Effector memory CD8-positive, alpha-beta T cell (primary cell): ENCODE measurements around the gene PAQR8.
"Not testable (repeated sequence)": the region's sequence is repeated elsewhere in the genome, so short reads cannot be mapped to it uniquely, and the experiment has no call there.

Source experiments
- ATAC-seq: fragments of 150-1000 bp; cut with Tn5 transposase; replicated peaks from 2 replicates; pipeline ENCODE4 v1.10.0; 2021; ENCODE audit warnings: mild to moderate bottlenecking, moderate library complexity
- DNase-seq, 3 experiments: peaks; one replicate each; pipeline ENCODE4 v3.0.0; 2021
- H3K27ac Mint-ChIP-seq, 2 donors: one replicate each; pipeline ENCODE4 v1.8.0; 2022; ENCODE audit warnings: mild to moderate bottlenecking in 2 of 2, mixed read lengths in 2 of 2, moderate library complexity in 2 of 2
- H3K27me3 Mint-ChIP-seq, 2 donors: one replicate each; pipeline ENCODE4 v1.8.0; 2022; ENCODE audit warnings: mixed read lengths in 2 of 2
- H3K36me3 Mint-ChIP-seq: one replicate; pipeline ENCODE4 v1.8.0; 2022; ENCODE audit warnings: mild to moderate bottlenecking, moderate library complexity, mixed read lengths; ENCODE audit not compliant: insufficient read depth
- H3K4me1 Mint-ChIP-seq, 2 donors: one replicate each; pipeline ENCODE4 v1.8.0; 2022; ENCODE audit warnings: low read depth in 2 of 2, mixed read lengths in 2 of 2
- H3K4me3 Mint-ChIP-seq, 2 donors: one replicate each; pipeline ENCODE4 v1.8.0; 2022; ENCODE audit warnings: mild to moderate bottlenecking in 2 of 2, mixed read lengths in 2 of 2, moderate library complexity in 2 of 2
- H3K9me3 Mint-ChIP-seq, 2 donors: one replicate each; pipeline ENCODE4 v1.8.0; 2022; ENCODE audit warnings: mixed read lengths in 2 of 2

Gene PAQR8

GRCh38 chr6:52374247-52374646 is 12.3 kb downstream of the PAQR8 start:
- DNase-seq = no peak
- Mint-ChIP-seq H3K4me3 (no peak overlapping the region), H3K9me3 (peaks cover 2 to 11% of the 10 kb centered on the region in 2 donors), H3K4me1 (peaks cover 29 to 77% of the 10 kb centered on the region in 2 donors), H3K36me3 (peaks cover 6% of the 10 kb centered on the region), H3K27ac (peak overlapping the region; percentile 55 to 74), H3K27me3 (no peaks in the 10 kb centered on the region)
- ATAC-seq = no peak

DNA sequence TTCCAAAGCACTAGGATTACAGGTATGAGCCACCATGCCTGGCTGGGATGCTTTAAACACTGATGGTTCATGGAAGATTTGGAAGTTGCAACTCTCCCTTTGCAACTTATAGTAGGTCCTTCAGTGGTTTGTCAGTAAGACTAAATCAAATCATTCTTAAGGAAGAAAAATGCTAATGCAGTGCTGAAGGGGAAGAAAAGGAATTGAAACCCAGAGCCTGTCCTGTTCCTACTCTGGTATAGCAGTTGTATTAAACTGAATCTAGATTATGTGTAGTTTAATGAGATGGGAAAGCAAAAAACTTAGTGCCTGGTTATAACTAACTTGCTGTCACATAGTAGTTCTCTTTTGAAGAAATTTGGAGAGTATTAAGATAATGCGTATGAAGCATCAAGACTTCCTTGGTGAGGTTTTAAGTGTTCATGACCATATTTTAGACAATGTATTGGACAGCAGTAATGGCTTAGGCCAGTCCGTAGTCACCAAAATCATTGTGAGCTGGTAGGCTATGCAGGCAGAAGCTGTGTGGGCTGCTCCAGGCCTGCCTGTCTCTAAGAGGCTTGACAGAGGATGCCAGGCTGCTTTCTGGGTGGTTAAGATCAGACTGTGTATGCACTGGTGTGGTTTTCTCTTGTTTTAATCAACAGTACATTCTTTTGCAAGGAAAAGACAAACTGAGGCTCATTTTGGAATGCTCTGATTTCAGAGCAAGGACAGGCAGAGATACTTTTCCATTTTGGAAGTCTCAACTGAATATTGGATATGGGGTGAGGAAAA is 14.0 kb downstream of the PAQR8 start:
- Mint-ChIP-seq H3K36me3 (peaks cover 6% of the 10 kb centered on the region), H3K27ac (peak overlapping the region; percentile 36 to 55), H3K27me3 (no peaks in the 10 kb centered on the region), H3K4me3 (peak overlapping the region in 1 of 2 donors; percentile 21), H3K9me3 (peaks cover 2 to 11% of the 10 kb centered on the region in 2 donors), H3K4me1 (peaks cover 31 to 72% of the 10 kb centered on the region in 2 donors)
- DNase-seq (no peak), ATAC-seq (peak; percentile 63)

DNA sequence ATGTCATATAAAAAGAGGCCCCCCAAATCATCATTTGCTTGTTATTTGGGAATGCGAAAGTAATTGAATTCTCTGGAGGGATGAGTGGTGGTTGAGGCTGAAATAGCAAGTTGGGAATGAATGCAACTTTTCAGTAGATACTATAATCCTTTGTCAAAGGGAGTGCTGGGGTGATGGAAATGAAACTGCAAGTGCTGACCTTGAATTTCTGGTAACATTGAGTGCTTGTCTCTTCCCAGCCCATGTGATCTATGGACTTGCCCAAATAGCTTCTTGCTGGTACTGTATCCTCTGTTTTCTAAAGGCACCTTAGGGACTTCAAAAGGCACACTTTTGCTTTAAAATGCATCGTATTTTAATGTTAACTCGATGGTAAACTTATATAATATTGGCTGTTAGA is 14.8 kb downstream of the PAQR8 start:
- peaks cover 6% of the 10 kb centered on the region for H3K36me3 Mint-ChIP-seq
- DNase-seq (no peak), ATAC-seq (no peak)
- peak overlapping the region; percentile 21 to 43 for H3K4me3 Mint-ChIP-seq
- H3K27ac Mint-ChIP-seq = peak overlapping the region; percentile 38 to 72
- H3K4me1 Mint-ChIP-seq = peaks cover 31 to 77% of the 10 kb centered on the region in 2 donors
- H3K9me3 Mint-ChIP-seq = peaks cover 2 to 11% of the 10 kb centered on the region in 2 donors
- H3K27me3 Mint-ChIP-seq = no peaks in the 10 kb centered on the region

- DNase-seq = no peak
- Mint-ChIP-seq H3K27ac (peak overlapping the region; percentile 38 to 92), H3K9me3 (peaks cover 2 to 11% of the 10 kb centered on the region in 2 donors), H3K4me3 (peak overlapping the region; percentile 34 to 43), H3K4me1 (peaks cover 33 to 68% of the 10 kb centered on the region in 2 donors), H3K36me3 (peaks cover 6% of the 10 kb centered on the region), H3K27me3 (no peaks in the 10 kb centered on the region)
- ATAC-seq = peak; percentile 22
Observed at GRCh38 chr6:52377538-52378221, 15.7 kb downstream of the PAQR8 start.

DNA sequence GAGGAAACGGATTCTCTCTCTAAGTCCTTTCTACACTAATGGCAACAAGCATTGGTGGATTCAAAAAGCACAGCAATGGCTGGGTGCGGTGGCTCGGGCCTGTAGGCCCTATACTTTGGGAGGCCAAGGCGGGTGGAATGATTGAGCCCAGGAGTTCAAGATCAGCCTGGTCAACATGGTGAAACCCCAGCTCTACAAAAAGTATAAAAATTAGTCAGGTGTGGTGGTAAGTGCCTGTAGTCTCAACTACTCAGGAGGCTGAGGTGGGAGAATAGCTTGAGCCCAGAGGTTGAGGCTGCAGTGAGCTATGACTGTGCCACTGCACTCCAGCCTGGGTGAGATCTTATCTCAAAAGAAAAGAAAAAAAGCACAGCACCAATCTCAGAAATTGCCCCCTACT is 19.3 kb downstream of the PAQR8 start:
- no peaks in the 10 kb centered on the region for H3K9me3 Mint-ChIP-seq
- peaks cover 3% of the 10 kb centered on the region for H3K36me3 Mint-ChIP-seq
- no peaks in the 10 kb centered on the region for H3K27me3 Mint-ChIP-seq
- peaks cover 25 to 57% of the 10 kb centered on the region in 2 donors for H3K4me1 Mint-ChIP-seq
- DNase-seq (no peak), ATAC-seq (no peak)
- no peak overlapping the region for H3K27ac Mint-ChIP-seq
- H3K4me3 Mint-ChIP-seq = no peak overlapping the region

DNA sequence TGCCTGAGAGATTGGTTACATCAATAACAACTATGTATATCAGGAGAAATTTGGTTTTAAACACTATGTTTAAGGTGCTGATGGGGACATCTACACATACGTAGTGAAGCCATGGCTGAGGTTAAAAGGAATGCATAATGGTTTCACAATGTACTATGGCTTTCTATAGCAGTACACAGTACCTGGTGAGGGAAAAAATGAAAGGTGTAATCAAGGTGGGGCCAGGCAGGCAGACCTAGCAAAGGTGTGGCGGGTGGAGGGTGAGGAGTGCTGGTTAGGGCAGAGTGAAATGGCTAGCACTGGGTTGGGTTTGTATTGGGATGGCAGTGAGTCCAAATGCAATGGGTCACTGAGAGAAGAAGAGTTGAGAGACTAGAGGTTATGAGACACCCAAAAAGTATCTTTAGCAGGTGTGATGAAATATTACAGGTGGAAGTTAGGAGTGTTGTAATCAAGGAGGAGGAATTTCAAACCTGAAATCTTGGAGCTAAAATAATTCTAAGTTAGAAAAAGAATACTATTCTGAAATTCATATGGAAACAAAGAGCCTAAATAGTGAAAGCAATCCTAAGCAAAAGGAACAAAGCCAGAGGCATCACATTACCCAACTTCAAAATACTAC is 22.3 kb downstream of the PAQR8 start:
- Mint-ChIP-seq H3K4me1 (peaks cover 17 to 46% of the 10 kb centered on the region in 2 donors), H3K4me3 (no peak overlapping the region), H3K36me3 (peaks cover 2% of the 10 kb centered on the region), H3K9me3 (no peaks in the 10 kb centered on the region), H3K27me3 (no peaks in the 10 kb centered on the region), H3K27ac (peak overlapping the region; percentile 61 to 86)
- DNase-seq (no peak), ATAC-seq (no peak)

GRCh38 chr6:52385074-52385473 is 23.1 kb downstream of the PAQR8 start:
- no peak for DNase-seq
- Mint-ChIP-seq H3K9me3 (no peaks in the 10 kb centered on the region), H3K27me3 (no peaks in the 10 kb centered on the region), H3K4me3 (no peak overlapping the region), H3K27ac (peak overlapping the region in 1 of 2 donors; percentile 86), H3K4me1 (peaks cover 22 to 51% of the 10 kb centered on the region in 2 donors), H3K36me3 (peaks cover 8% of the 10 kb centered on the region)
- no peak for ATAC-seq

GRCh38 chr6:52388119-52388518 is 26.2 kb downstream of the PAQR8 start:
- not testable (repeated sequence) for H3K9me3 Mint-ChIP-seq, ATAC-seq, DNase-seq, H3K27me3 Mint-ChIP-seq, H3K4me3 Mint-ChIP-seq
- Mint-ChIP-seq H3K4me1 (peaks cover 43 to 65% of the 10 kb centered on the region in 2 donors), H3K36me3 (peaks cover 13% of the 10 kb centered on the region), H3K27ac (peak overlapping the region; percentile 92 to 96)

- Mint-ChIP-seq H3K9me3 (no peaks in the 10 kb centered on the region), H3K4me3 (peak overlapping the region in 1 of 2 donors; percentile 85), H3K27ac (peak overlapping the region; percentile 92 to 96), H3K27me3 (no peaks in the 10 kb centered on the region), H3K4me1 (peaks cover 48 to 69% of the 10 kb centered on the region in 2 donors), H3K36me3 (peaks cover 13% of the 10 kb centered on the region)
- DNase-seq (no peak), ATAC-seq (no peak)
Observed at GRCh38 chr6:52388790-52389189, 26.8 kb downstream of the PAQR8 start.

DNA sequence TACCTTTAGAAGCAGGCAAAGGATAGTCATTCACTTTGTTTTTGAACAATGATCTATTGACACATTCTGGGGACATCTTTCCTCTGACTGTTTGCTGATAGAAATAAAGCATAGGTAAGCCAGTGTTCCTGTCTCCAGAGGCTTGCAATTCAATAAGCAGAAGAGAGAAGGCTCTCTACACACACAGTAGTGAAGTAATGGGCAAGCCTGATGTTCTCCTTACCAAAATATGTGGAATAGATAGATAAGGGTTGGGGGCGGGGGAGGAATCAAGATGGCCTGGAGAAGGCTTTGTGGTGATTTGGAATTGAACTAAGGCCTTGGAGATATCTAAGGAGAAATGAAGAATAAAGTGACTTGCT is 27.3 kb downstream of the PAQR8 start:
- ATAC-seq (no peak), DNase-seq (no peak)
- peak overlapping the region; percentile 92 to 96 for H3K27ac Mint-ChIP-seq
- H3K4me3 Mint-ChIP-seq = peak overlapping the region; percentile 82 to 85
- peaks cover 49 to 69% of the 10 kb centered on the region in 2 donors for H3K4me1 Mint-ChIP-seq
- H3K27me3 Mint-ChIP-seq = no peaks in the 10 kb centered on the region
- peaks cover 13% of the 10 kb centered on the region for H3K36me3 Mint-ChIP-seq
- no peaks in the 10 kb centered on the region for H3K9me3 Mint-ChIP-seq

GRCh38 chr6:52389626-52390360 is 27.8 kb downstream of the PAQR8 start:
- H3K27me3 Mint-ChIP-seq = no peaks in the 10 kb centered on the region
- DNase-seq (peak in 2 of 3 experiments; percentile 37 to 46), ATAC-seq (peak; percentile 56)
- no peaks in the 10 kb centered on the region for H3K9me3 Mint-ChIP-seq
- H3K27ac Mint-ChIP-seq = peak overlapping the region; percentile 92 to 96
- H3K36me3 Mint-ChIP-seq = peaks cover 13% of the 10 kb centered on the region
- H3K4me1 Mint-ChIP-seq = peaks cover 50 to 70% of the 10 kb centered on the region in 2 donors
- H3K4me3 Mint-ChIP-seq = peak overlapping the region; percentile 82 to 85

- Mint-ChIP-seq H3K4me1 (peaks cover 48 to 69% of the 10 kb centered on the region in 2 donors), H3K27me3 (no peaks in the 10 kb centered on the region), H3K9me3 (no peaks in the 10 kb centered on the region), H3K27ac (peak overlapping the region; percentile 92 to 96), H3K4me3 (peak overlapping the region; percentile 82 to 85), H3K36me3 (peaks cover 13% of the 10 kb centered on the region)
- DNase-seq = peak; percentile 50 to 55 (median 50)
- ATAC-seq = peak; percentile 81
Observed at GRCh38 chr6:52390361-52390727, 28.4 kb downstream of the PAQR8 start.

DNA sequence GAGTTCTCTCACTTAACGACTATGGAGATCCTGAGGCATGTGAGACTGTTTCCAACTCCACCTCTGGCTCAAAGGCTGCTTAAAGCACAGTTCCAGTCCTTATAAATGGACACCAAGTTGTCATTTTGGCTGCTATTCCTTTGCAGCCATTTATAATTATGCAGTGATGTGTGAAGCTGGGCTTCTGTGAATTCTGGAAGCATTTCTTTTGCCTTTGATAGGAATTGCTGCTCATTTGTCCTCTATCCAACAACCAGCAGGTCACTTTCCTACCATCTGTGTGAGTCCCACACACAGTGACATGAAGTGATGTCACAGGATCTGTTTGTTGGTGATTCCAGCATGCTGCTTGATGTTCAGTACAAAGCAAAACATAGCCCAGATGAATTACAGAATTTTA is 29.6 kb downstream of the PAQR8 start:
- H3K9me3 Mint-ChIP-seq = peaks cover 4 to 8% of the 10 kb centered on the region in 2 donors
- peak overlapping the region; percentile 5 to 85 for H3K4me3 Mint-ChIP-seq
- ATAC-seq (no peak), DNase-seq (no peak)
- H3K27me3 Mint-ChIP-seq = no peaks in the 10 kb centered on the region
- peak overlapping the region; percentile 72 to 96 for H3K27ac Mint-ChIP-seq
- peaks cover 53 to 69% of the 10 kb centered on the region in 2 donors for H3K4me1 Mint-ChIP-seq
- H3K36me3 Mint-ChIP-seq = peaks cover 13% of the 10 kb centered on the region
